HG03108 (cell line): ENCODE results near the gene FRMD4A.

Source experiments
- ATAC-seq: cut with Tn5 transposase; IDR thresholded peaks from one replicate; pipeline ENCODE4 v1.9.1; 2021; ENCODE audit warnings: moderate library complexity; ENCODE audit not compliant: unreplicated experiment

The FRMD4A gene

GRCh38 chr10:14330388-14331061 lies at the start of gene FRMD4A:
Gene FRMD4A, minus strand, starts transcription at chr10:14330924.
- ATAC-seq = no peak

GRCh38 chr10:14379556-14380280 lies 49.0 kb upstream of the FRMD4A start:
- ATAC-seq = no peak

GRCh38 chr10:14378387-14378960 lies 47.8 kb upstream of the FRMD4A start:
- ATAC-seq = no peak

DNA sequence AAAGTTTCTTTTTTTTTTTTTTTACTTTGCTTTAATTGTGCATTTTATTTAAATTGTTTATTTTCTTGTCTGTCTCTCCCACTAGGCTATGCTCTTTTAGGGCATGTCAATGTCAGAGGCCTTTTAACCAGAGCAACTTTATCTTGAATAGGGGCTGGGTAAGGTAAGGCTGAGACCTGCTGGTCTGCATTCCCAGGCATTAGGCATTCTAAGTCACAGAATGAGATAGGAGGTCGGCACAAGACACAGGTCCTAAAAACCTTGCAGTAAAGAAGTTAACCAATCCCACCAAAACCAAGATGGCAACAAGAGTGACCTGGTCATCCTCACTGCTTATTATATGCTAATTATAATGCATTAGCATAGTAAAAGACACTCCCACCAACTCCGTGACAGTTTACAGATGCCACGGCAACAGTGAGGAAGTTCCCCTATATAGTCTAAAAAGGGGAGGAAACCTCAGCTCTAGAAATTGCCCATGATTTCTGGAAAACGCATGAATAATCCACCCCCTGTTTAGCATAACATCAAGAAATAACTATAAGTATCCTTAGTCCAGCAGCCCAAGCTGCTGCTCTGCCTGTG lies 47.0 kb upstream of the FRMD4A start:
- ATAC-seq = no peak

DNA sequence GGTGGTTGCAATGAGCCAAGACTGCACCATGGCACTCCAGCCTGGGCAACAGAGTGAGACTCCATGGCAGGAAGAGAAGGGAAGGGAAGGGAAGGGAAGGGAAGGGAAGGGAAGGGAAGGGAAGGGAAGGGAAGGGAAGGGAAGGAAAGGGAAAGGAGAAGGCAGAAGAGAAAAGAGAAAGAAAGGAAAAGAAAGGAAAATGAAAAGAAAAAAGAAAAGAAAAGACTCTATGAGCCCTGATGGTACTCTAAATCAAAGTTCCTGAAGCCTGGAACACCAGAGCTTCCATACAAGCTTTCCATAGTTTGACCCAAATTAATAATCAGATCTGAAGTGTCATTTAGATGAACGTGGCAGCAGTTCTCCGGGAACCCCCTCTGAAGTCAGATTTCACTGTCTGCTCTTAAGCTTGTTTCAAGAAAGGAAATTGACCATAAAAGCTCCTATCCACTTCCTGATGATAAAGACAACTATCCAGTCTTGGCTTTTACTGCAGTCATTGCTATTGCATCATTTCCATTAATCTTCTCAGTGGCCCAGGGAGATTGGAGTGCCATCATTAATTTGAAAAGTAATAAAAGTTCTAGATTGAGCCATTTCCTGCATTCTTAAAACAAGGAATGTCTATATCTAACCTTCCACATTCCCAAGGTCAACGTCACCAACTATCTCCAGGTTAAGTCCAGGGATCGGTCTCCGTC lies 44.2 kb upstream of the FRMD4A start:
- ATAC-seq = no peak

- no peak for ATAC-seq
These were observed 41.9 kb upstream of the FRMD4A start for GRCh38 chr10:14372606-14373005.

- no peak for ATAC-seq
These were observed 40.9 kb upstream of the FRMD4A start for GRCh38 chr10:14371581-14371980.

GRCh38 chr10:14370894-14371293 lies 40.2 kb upstream of the FRMD4A start:
- no peak for ATAC-seq

DNA sequence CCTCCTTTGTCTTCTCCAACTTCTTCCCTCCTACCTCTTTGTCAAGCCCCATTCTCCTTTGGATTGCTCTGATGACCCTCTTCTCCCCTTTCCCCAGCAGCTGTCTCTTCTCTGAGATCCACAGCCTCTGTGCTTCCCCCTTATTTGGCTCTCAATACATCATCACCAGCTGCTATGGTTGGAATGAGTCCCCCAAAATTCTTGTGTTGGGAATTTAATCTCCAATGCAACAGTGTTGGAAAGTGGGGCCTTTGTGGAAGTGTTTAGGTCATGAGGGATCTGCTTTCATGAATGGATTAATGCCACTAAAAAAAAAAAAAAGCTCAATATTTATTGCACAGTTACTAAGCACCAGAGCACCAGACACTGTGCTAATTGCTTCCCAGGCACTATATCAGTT lies 39.2 kb upstream of the FRMD4A start:
- no peak for ATAC-seq

GRCh38 chr10:14366760-14367159 lies 36.0 kb upstream of the FRMD4A start:
- ATAC-seq = no peak

- ATAC-seq = no peak
These were observed 34.5 kb upstream of the FRMD4A start for GRCh38 chr10:14365266-14365665.

GRCh38 chr10:14362104-14362503 lies 31.4 kb upstream of the FRMD4A start:
- ATAC-seq = no peak

DNA sequence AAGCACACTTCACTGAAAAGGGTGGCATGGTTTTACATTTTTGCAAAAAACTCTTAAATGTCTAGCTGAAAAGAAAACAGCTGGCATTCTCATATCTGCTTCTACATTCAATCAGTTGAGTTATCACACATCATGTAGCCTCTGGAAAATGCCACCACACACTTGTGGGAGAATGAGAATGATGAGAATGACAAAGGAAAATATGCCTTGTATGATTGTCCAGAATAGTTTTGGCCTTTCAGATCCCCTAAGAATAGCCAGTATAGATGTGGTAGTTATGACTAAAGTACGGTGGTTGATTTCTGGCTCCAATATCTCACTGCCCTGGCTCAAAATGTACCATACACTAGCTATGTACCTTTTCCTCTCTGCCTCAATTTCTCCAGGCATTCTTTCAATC lies 30.2 kb upstream of the FRMD4A start:
- no peak for ATAC-seq

DNA sequence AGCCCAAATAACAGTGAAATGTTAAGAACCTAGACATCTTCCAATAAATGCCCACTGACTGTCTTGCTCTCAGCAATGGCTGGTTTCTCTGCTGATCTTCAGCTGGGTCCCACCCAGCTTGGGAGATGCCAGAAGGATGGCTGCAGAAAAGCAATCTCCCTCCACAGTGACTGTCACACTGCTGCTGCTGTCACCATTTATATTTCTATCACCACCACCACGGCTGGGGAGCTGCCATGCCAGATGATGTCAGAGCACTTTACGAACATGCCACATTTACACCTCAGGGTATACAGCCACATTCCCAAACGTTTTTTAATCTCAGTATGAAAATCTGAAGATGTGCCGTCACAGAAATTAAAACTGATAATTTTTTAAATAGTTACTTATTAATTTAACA lies 29.8 kb upstream of the FRMD4A start:
- no peak for ATAC-seq

- ATAC-seq = no peak
These were observed 28.3 kb upstream of the FRMD4A start for GRCh38 chr10:14358886-14359573.

GRCh38 chr10:14356921-14357320 lies 26.2 kb upstream of the FRMD4A start:
- ATAC-seq = no peak

GRCh38 chr10:14355750-14356149 lies 25.0 kb upstream of the FRMD4A start:
- no peak for ATAC-seq

GRCh38 chr10:14353291-14353913 lies 22.7 kb upstream of the FRMD4A start:
- ATAC-seq = no peak

DNA sequence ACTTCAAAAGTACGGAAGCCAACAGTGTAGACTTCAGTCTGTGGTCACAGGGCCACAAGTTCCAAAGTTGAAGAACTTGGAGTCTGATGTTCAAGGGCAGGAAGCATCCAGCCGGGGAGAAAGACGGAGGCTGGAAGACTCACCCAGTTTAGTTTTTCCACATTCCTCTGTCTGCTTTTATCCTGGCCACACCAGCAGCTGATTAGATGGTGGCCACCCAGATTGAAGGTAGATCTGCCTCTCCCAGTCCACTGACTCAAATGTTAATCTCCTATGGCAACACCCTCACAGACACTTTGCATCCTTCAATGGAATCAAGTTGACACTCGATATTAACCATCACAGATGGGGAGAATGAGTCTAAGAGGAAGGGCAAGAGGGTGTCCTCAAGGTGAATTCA lies 19.3 kb upstream of the FRMD4A start:
- ATAC-seq = no peak

DNA sequence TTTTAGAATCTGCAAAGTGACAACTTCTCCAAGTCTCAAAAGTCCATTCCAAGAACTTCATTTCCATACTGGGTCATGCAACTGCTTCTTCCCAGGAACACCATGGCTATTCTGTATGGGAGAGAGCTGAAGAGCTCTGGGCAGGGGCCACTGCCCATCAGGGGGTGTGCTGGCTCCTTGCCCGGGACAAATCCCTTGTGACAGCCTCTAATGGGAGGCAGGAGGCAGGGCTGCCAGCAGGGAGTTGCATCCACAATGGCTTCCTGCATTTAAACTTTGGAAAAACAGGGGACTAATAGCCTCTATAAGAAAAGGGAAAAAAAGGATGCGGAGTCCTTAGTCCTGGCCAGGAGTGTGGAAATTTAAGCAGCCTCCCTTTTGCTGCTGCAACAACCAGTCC lies 18.4 kb upstream of the FRMD4A start:
- no peak for ATAC-seq
